Activated CD8-positive, alpha-beta memory T cell treated with anti-CD3 and anti-CD28 coated beads for 4 hours (primary cell): ENCODE results near the gene SLC37A2.
A peak's percentile ranks its signal among the peaks of the same experiment; 100 is the strongest.
"Not testable (repeated sequence)": the region's sequence is repeated elsewhere in the genome, so short reads cannot be mapped to it uniquely, and the experiment has no call there.

Experiments
- DNase-seq, 2 donors: peaks; one replicate each; pipeline ENCODE4 v3.0.0-alpha.2; 2020; ENCODE audit warnings: low read depth in 2 of 2

Gene SLC37A2

GRCh38 chr11:125062931-125063428 lies at the start of gene SLC37A2:
Gene SLC37A2, plus strand, starts transcription at chr11:125063305. Its CDS starts 63 bp downstream, at chr11:125063368.
- peak in 1 of 2 donors; percentile 17 for DNase-seq

- no peak for DNase-seq
Measured at GRCh38 chr11:125016413-125016812, 46.7 kb upstream of the SLC37A2 start.

- no peak for DNase-seq
Measured at GRCh38 chr11:125020342-125020741, 42.8 kb upstream of the SLC37A2 start.

DNA sequence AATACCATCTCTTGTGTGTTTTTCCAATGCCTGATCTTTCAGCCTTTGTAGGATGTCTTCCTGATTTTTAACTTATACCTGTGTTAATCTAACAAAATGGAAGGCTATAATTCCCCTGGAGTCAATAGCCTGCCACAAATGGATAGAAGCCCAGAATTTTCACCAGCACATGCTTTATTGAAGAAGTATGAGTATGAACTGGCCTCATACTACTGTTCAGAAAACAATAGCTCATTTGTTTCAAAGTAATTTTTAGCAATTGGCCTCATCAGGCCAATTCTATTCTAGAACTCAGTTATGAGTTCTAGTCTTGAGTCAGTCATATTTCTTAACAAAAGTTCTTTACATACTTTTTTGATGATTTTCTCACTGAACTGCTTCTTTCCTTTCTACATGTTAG lies 40.6 kb upstream of the SLC37A2 start:
- DNase-seq = no peak

- DNase-seq = no peak
Measured at GRCh38 chr11:125025968-125026367, 37.1 kb upstream of the SLC37A2 start.

DNA sequence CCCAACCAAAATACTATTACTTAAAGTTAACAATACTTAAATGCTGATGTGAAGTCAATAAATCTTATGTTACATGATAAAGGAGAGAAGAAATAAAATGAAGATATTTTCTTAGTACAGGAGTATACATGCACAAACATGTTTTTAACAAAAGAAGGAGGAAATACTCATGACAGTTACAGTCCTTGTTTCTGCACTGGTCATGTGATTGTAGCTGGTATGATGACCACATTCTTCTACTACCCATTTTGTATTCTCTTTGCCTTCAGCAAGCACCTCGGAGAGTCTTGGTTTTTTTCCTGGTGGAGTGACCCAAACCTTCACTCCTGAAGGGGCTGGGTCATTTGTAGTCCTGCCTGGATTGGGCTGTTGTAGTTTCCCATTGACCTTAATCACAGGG lies 33.7 kb upstream of the SLC37A2 start:
- DNase-seq = not testable (repeated sequence)

DNA sequence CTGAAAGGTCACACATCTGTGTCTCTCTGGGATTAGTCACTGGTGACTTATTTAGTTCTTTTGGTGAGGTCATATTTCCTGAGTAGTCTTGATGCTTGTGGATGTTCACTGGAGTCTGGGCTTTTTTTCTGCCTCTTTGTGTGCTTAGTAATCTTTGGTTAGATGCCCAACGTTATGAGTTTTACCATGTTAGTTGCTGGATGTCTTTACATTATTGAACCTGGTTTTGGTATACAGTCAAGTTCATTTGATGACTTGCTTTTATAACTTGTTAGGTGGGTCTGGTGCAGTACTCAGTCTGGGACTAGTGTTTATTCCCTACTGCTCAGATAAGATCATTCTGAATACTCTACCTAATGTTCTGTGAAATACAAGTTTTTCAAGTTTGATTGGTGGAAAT lies 26.2 kb upstream of the SLC37A2 start:
- no peak for DNase-seq

GRCh38 chr11:125049164-125049792 lies 13.8 kb upstream of the SLC37A2 start:
- no peak for DNase-seq

- no peak for DNase-seq
Measured at GRCh38 chr11:125052047-125052446, 11.1 kb upstream of the SLC37A2 start.

GRCh38 chr11:125053167-125053566 lies 9.9 kb upstream of the SLC37A2 start:
- no peak for DNase-seq

GRCh38 chr11:125055107-125055715 lies 7.9 kb upstream of the SLC37A2 start:
- no peak for DNase-seq

DNA sequence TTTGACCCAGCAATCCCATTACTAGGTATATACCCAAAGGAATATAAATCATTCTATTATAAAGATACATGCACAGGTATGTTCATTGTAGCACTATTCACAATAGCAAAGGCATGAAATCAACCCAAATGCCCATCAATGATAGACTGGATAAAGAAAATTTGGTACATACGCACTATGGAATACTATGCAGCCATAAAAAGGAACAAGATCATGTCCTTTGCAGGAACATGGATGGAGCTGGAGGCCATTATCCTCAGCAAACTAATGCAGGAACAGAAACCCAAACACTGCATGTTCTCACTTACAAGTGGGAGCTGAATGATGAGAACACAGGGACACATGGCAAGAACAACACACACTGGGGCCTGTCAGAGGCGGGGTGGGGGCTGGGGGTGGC lies 7.0 kb upstream of the SLC37A2 start:
- not testable (repeated sequence) for DNase-seq

DNA sequence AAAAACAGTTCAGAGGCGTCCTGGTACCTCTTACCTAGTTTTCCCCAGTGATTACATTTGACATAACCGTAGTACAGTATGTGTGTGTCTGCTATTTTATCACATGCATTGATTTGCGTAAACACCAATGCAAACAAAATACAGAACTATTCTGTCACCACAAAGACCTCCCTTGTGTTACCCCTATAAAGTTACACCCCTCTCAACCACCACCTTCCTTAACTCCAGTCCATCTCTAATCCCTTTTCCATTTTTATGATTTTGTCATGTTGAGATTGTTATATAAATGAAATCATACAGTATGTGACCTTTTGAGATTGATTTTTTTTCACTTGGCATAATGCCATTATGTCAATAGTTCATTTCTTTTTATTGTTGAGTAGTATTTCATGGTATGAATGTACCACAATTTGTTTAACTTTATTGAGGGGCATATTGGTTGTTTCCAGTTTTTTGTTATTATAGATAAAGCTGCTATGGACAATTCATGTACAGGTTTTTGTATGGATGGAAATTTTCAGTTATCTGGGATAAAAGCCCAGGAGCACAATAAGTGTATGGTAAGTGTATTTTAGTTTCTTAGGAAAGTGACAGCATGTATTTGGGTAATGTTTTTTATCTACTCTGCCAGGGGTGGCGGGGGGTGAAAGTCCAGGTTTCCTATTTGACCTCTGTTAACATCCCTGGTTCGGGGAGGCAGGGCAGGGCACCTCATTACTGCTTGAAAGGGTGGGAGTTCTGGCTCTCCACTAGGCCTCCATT lies 6.0 kb upstream of the SLC37A2 start:
- no peak for DNase-seq

- no peak for DNase-seq
Measured at GRCh38 chr11:125057693-125058016, 5.5 kb upstream of the SLC37A2 start.

- DNase-seq = no peak
Measured at GRCh38 chr11:125061281-125061680, 1.8 kb upstream of the SLC37A2 start.

DNA sequence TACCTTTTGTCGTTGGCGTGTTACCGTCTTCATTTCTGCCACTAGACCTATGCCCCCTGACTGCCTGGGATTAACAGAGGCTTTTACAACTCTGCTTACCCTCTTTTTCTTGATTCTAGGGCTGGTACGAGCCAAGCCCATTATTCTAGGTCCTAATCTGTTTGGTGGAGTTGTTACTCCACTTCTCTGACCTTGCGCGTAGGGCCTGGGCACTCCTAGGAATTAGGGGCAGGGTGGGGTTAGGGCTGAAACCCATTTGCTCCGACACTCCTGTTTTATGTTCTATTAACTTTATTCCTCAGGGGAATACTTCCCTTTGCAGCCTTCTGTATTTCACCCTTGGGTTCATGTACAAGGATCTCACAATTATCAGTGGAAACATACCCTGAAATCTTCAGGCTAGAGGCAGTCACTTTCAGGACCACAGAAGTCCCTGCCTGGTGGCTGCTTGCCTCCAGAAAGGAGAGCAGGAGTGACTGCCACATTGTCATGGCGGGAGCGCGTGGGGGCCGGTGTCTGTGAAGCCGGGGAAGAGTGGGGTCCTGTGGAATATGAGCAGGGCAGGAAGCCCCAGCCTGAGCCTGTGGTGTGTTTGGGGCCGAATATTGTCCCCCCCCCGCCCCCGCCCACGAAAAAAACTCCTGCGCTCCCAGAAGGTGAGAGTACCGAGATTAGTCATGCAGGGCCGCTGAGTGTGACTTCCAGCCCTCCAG lies 731 bp upstream of the SLC37A2 start:
- no peak for DNase-seq

- DNase-seq = no peak
Measured at GRCh38 chr11:125063429-125064043, 431 bp downstream of the SLC37A2 start.

- DNase-seq = no peak
Measured at GRCh38 chr11:125064070-125064469, 965 bp downstream of the SLC37A2 start.

DNA sequence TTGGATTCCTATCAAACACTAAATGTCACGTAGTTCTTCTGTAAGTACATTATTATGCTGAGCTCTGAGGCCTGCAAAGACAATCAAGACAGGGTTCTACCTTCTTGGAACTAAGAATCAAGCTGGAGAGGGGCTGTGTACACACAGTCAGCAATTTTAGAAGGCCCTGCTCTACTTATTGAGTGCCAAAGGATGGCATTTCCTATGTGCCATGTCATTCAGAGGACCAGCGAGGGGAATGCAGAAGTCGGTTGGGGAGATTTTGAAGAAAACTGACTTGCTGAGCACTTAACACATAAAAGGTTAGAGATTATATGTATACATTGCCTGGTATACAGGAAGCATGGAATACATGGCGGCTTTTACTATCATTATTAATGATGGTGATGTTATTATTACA lies 5.3 kb downstream of the SLC37A2 start:
- DNase-seq = no peak

GRCh38 chr11:125069008-125069407 lies 5.9 kb downstream of the SLC37A2 start:
- no peak for DNase-seq

GRCh38 chr11:125069796-125070195 lies 6.7 kb downstream of the SLC37A2 start:
- no peak for DNase-seq

- no peak for DNase-seq
Measured at GRCh38 chr11:125070699-125071254, 7.7 kb downstream of the SLC37A2 start.
